ENCODE results near the gene GPR132.
A peak's percentile ranks its signal among the peaks of the same experiment; 100 is the strongest.
"Not testable (repeated sequence)": the region's sequence is repeated elsewhere in the genome, so short reads cannot be mapped to it uniquely, and the experiment has no call there.

GPR132 gene

DNA sequence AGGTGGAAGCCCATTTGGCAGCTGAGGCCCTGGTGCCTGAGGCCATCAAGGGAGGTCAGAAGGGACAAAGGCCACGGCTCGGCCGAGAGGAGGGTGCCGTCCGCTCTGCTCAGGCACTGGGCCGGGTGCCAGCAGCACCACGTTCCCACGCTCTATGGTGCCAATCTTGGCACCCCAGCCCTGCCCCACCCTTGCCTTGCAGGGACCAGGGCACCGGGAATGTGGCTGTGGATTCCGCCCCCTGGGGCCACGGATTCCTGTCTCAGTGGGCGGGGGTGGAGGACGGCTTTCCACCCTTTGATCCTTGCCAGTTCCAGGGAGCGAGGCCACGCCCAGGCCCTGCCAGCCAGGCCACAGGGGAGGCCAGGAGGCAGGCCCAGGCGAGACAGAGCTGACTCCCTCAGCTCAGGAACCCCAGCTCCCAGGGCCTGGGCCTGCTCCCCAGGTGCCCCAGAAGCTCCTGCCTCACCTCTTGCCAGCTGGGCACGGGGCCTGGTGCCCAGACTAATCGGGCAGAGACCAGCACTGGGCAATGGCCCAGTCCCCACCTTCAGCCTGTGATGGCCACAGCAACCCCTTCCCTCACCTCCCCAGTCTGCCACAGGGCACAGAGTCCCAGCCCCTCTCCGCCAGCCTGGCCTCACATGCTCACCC is 26.4 kb upstream of the GPR132 start:
- DNase-seq (ENCODE audit: low read depth, low spot score) = peak; percentile 43

DNA sequence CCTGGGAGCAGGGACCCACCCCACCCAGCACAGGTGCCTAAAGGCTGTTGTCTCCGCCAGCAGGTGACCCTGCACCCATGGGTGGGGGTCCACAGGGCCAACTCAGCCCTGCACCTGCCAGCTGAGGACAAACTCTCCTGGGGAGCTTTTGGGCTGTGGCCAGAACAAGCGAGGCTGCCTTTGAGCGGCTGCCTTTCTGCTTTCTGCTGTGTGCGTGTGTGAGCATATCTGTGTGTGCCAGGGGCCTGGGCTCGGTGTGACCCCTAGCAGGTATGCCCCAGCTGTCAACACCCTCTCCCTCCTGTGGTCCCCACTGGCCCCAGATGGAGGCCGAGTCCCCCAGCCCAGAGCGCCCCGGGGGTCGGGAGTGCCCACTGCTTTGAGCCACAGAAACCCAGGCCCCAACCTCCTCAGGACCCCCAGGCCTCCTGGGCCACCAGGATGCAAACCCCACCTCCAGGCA is 25.9 kb upstream of the GPR132 start:
- DNase-seq (ENCODE audit: low read depth, low spot score) = no peak

DNA sequence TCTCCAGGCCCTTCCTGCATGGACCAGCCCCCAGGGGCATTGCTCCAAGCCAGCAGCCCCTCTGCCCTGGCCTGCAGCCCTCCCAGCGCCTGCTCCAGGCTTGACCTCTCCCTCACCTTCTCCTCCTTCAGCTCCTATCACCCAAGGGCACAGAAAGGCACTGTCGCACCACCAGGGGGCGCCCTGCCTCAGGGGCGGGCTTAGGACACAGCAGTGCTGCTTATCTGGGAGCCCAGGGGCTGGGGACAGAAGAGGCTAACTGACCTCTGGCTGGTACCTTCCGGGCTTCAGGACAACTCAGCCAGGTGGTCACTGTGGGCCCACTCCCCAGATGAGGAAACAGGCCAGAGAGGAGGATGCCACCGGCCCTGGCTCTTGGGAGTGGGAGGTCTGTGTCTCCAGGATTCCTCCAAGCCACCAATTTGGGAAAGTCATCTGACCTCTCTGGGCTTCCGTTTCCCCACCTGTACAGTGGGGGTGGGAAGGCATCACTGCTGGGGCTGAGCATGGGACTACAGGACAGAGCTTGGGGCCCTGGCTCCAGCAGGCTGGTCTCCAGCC is 25.3 kb upstream of the GPR132 start:
- DNase-seq (ENCODE audit: low read depth, low spot score) = peak; percentile 97

DNA sequence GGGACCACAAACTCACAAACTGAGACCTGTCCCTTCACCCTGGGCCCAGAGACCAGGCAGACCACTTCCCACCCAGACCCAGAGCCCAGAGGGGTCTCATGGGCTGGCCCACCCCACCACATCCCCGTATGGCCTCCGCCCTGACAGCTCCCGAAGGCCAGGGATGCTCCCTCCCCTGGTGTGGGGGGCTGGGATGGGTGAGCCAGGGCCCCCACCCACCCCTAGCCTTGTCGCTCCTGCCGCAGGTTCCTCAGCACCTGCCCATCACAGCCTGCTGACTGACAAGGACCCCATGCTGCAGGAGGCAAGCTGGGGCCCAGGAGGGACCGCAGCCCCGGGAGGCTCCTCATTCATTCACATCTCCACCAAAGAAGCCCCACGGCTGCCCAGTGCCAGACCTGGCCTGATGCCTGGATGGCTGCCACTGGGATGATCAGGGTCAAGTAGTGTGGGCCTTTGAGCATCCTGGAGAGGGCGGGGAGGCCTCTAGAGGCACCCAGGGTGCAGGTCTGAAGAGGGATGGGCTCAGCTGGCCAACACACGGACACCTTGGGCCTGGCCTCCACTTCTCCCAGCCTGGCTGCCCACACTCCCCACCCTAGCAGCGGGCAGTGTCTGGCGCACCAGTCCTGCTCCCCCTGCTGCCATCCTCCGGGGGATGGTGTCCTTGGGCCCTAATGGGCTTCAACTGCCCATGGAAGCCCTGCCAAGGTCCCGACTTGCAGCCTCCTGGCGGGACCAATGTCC is 24.7 kb upstream of the GPR132 start:
- no peak for DNase-seq (ENCODE audit: low read depth, low spot score)

DNA sequence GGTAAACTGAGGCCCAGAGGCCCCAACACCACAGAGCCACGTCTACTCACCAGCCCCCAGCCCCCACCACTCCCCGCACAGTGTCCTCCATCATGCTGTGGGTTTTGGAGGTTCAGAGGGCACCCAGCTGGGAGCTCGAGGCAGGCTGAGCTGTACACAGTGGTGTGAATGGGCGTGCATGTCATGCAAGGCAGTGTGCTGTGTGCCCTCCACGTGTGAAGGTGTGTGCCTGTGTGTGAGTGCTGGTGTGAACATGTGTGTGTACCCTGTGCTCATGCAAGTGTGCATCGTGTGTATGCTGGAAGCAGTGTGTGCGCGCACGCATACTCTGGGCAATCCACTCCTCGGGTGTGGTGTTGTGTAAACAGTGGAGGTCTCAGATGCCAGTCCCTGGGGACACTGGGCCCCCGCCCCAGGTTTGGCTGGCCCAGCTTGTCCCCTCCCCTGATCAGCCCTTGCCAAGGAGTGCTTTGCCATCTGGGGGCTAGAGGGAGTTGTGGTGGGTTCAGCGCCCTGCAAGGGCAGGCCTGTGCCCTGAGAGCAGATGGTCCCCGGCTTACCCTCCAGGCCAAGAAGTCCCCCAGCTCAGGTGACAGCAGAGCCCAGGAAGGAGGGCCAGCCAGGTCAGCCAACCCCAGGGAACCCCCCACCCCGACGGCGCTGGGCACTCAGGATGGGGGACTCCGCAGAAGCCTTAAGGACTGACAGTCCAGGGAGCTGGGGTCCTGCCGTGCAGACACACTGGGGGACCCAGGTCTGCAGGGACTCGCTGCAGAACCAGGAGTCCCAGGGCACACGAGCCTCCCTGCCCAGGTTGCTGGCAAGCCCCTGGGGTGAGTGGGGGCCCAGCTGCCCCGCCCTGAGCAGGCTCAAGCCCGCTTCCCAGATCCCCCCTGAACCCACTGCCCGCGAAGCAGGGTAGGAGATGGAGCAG is 23.8 kb upstream of the GPR132 start:
- no peak for DNase-seq (ENCODE audit: low read depth, low spot score)

DNA sequence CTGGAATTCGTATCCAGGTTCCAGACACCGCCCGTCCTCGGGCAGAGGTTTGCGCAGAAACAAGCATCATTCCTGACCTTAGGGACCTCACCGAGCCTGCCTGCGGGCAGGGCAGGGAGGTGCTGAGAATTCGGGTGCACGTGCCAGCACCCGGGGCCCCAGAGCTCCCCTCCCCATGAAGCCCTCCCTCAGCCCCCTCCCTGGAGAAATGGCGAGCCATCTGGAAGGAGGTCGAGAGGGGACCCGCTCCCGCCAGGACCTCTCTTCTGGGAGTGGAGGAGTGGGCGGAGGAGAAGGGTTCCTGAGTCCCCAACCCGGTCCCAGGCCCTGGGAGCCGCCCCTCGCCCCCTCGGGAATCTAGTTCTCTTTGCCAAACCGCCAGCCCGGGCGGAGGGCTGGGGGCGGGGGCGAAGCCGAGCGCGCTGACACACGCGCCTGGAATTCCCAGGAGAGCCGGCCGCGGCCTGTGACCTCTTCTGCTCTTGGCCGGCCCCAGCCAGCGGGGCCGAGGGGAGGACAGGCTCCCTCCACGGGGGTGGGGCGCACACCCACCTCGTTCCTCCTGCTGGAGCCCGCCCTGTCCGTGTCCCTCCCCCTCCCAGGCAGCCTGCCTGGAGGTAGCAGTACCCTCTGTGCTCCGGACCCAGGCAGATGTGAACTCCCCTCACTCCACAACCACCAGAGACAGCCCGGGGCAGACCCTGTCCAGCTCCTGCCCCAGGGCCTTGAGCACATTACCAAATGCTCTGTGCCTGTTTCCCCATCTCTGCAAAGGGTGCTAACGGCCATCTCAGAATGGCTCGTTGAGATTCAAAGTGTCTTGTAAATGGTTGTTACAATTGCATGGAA is 23.0 kb upstream of the GPR132 start:
- DNase-seq (ENCODE audit: low read depth, low spot score) = peak; percentile 93

DNA sequence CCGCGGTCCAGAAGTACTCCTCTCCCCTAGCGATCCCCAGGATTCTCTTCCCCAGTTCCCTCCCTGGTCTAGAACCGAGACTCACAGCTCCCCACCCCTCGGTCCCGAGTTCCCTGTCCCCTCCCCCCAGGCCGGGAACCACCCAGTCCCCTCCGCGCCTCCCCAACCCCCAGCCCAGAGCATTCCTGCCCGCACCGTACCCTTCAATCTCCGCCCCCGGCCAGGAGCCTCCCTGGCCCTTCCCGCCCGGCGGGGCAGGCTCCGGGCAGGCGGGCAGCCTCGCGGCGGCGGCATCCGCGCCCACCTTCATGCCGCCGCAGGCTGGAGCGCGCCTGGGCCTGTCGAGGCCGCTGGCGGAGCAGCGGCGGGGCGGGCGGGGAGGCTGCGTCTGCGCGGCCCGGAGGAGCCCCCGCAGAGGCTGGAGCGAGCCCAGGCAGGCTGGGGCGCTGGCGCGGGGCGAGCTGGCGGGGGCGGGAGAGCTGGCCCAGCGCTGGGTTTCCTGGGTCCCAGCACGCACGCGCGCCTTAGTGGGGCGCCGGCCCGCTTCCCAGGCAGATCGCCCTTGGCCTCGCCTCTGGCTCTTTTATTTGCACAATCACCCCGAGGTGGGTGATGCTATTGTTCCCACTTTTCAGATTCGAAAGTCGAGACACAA is 22.2 kb upstream of the GPR132 start:
- no peak for DNase-seq (ENCODE audit: low read depth, low spot score)

DNA sequence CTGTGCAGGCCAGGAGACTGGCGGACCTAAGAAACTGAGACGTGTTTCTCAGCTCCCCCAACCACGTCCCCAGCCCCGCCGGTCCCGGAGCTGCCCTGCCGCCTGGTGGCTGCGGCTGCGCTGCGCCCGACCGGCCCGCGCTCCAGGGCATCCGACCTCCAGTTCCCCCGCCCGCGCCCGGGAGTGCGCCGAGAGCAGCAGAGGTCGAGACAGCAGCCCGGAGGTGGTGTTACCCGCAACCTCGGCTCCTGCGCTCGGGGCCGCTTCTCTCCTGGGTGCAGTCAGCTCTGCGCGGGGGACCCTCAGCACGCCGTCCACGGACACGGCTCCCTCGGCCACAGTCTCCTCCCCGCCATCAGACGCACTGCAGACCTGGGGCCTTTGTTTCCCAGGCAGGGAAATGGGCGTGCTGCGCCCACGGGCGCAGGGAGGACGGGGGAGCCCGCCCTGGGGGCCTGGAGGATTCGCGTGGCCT is 21.6 kb upstream of the GPR132 start:
- peak; percentile 93 for DNase-seq (ENCODE audit: low read depth, low spot score)

DNA sequence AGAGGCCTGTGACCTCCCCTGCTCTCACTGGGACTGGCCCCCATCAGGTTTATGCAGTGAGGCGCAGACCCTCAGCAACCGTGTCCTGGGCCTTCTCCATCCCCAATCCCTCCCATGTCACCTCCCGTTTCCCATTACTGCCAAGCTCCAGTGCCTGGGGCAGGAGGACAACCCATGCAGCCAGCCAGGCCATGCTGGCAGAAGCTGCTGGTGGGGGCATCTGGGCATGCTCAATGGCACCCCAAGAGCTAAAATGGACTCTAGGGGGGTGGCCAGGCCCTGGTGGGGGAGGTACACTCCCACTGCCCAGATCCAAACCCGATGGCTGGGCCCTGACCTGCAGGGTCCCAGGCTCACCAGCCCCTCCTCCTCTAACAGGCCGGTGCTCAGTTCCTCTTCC is 20.5 kb upstream of the GPR132 start:
- DNase-seq (ENCODE audit: low read depth, low spot score) = no peak

DNA sequence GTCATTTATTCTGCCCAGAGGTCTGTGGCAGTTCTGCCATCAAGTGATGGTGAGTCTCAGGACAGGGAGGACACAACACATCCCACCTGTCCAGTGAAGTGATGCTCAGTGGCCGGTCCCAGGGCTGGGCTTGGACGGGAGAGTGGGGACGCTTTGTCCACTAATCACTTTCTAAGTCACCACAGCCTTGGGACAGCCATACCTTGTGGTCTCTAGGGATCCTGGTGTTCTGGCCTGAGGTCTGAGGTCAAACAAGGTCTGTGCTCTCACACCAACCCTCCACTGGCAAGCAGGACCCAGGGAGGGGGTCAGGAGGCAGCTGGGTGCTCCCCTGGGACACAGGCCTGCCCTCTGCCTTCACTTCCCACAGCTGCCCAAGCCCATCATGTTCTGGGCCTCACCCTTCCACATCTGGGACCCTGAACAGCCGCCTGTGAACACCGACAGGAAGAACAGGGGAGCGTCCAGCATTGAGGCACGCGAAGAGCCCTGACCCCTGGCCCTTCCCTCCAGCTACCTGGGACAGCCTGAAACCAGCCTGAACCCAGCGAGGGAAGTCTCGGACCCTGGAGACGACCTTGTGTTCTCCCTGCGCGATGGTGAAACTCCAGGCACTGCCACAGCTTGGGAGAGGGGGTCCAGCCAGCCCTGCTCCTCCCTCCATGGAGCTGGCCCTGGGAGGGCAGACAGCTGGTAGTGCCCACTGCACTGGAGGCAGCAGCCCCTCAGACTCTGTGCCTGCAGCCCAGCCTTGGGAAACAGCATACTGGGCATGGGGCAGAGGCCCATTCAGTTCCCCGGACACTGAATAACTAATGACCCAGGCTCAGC is 19.7 kb upstream of the GPR132 start:
- DNase-seq (ENCODE audit: low read depth, low spot score) = no peak

DNA sequence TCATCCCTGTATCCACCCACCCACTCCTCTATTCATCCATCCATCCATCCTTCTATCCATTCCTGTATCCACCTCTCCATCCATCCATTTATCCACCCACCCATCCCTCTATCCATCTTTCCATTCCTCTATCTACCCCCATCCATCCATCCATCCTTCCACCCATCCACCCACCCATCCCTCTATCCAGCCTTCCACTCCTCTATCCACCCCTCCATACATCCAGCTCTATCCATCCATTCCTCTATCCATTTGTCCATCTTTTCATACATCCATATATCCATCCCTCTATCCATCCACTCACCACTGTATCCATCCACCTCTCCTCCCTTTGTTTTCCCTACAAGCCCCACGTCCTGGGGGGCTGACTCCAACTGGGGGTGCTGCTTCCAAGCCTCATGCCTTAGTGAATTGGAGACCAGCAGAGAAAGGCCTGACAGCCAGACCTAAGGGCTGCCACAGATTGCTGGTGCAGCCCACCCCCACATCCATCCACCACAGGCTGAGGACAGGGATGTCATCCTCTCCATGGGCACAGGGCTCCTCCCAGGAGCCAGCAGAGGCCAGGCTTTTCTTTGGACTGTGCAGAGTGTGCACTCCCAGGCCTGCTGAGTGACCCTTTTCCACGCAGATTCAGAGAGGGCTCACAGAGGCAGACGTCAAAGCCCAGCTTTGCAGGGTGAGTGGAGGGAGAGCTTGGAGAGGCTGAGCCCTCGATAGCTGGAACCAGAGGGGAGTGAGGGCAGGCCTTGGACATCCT is 18.9 kb upstream of the GPR132 start:
- DNase-seq (ENCODE audit: low read depth, low spot score) = no peak

DNA sequence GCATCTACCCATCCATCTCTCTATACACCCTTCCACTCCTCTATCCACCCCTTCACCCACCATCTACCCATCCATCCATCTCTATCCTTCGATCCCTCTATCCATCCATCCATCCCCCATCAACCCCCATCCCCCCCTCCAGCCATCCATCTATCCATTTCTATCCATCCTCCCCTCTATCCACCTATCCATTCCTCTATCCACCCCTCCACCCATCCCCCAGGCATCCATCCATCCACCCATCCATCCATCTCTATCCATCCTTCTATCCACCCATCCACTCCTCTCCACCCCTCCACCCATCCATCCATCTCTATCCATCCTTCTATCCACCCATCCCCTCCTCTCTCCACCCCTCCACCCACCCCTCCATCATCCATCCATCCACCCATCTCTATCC is 17.5 kb upstream of the GPR132 start:
- no peak for DNase-seq (ENCODE audit: low read depth, low spot score)

DNA sequence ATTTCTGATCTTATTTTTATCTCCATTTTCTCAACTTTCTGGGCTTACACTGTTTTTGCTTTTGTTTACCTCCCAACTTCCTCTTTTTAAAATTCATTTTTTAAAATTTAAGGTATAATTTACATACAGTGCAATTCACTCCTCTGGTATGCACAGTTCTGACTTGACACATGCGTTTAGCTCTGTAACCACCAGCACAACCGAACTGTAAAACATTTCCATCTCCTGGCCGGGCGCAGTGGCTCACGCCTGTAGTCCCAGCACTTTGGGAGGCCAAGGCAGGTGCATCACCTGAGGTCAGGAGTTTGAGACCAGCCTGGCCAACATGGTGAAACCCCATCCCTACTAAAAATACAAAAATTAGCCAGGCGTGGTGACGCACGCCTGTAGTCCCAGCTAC is 16.2 kb upstream of the GPR132 start:
- not testable (repeated sequence) for DNase-seq (ENCODE audit: low read depth, low spot score)

DNA sequence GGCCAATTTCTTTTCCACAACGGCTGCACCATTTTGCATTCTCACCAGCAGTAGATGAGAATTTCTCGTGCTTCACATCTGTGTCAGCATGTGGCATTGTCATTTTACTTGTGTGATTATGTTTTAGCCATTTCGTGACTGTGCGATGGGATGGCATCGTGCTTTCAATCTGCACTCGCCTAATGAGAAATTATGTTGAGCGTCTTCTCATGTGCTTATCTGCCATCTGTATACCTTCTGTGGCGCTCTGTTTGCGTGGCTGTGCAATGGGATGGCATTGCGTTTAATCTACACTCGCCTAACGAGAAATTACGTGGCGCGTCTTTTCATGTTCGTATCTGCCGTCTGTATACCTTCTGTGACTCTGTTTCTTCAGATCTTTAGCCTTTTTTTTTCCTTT is 14.9 kb upstream of the GPR132 start:
- no peak for DNase-seq (ENCODE audit: low read depth, low spot score)

DNA sequence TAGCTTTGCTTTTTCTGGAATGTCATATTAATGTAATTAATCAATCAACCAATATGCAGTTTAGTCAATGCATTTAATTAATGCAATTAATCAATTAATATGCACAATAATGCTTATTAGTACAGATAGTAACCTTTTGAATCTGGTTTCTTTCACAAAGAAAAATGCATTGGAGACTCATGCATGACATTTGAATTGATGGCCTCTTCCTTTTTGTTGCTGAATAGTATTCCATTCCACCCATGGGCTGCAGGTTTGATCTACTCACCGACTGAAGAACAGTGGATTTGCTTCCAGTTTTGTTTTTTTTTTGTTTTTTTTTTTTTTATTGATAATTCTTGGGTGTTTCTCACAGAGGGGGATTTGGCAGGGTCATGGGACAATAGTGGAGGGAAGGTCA is 13.1 kb upstream of the GPR132 start:
- DNase-seq (ENCODE audit: low read depth, low spot score) = no peak

DNA sequence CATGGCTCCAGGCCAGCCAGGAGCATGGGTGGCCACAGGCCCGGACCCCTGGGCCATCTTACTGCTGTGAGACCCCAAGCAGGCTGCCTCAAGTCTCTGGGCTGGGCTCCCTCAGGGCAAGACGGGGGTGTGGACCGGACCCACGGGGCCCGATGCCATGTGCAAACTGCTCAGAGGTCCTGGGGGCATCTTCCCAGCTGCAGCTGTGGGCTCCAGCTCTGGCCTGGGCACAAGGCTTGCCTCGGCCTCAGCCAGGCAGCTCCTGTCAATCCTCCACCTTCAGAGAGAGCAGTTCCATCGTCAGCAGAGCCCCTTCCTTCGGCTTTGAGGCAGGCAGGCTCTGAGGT is 12.4 kb upstream of the GPR132 start:
- no peak for DNase-seq (ENCODE audit: low read depth, low spot score)

DNA sequence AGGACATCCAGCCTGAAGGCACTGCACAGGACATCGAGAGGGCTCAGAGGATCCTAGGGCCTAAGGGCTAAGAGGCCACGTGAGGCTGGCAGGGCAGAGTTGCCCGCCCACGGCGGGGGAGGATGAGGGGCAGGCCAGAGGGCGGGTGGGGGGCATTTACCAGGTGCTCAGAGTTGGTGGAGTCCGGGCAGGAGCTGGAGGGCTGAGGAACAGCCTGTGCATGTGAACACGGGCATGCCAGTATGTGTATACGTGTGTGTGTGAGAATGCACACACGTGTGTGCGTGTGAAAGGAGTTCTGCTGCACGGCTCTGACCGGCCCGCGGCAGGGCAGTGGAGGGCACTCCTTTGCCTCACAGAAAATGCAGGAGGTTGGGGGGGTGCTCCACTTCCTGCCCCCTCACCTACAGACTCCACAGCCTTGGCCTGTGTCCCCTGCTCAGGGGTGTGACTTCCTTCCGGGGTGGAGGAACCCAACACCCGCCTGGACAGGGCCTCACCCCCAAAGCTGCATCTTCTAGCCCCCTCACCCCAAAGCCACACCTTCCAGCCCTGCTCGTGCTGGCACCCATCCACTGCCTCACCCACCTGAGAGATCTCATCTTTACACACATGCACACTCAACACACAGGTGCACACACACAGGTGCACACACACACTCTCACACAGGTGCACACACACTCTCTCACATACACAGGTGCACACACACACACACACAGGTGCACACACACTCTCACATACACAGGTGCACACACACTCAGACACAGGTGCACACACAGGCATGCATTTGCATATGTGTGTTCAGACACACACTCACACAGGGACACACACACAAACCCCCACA is 11.8 kb upstream of the GPR132 start:
- DNase-seq (ENCODE audit: low read depth, low spot score) = no peak

DNA sequence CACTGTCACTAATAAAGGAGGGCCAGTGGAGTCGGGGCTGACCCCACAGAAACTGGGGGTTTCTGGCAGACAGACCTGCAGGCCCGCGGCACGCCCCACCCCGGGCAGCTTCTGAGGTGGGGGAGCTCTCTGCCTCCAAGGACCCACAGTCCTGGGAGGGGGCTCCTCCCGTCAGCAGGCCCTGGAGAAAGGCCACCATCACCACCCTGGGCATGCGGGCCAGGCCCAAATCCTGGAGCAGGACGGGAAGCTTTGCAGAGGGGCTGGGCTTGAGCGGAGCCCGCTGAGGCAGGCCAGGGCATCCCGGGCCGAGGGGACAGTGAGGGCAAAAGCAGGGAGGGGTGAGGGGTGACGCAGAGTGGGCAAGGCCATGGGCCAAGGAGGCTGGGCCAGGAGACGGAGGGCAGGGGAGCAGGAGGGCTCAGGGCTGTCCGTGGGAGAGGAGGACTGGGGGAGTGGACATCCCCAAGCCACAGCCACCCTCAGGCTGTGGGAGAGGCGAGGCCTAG is 11.1 kb upstream of the GPR132 start:
- DNase-seq (ENCODE audit: low read depth, low spot score) = no peak
